ENCODE data around the gene BUD31. TPM values are rescaled to one million over a fixed set of nuclear protein-coding genes. Genes with fewer than 3 reads are reported as not detected.

BUD31 gene
- total RNA-seq, 4 donors from 2014 or later, result 50.3 to 71.4 (median 60.3) TPM

DNA sequence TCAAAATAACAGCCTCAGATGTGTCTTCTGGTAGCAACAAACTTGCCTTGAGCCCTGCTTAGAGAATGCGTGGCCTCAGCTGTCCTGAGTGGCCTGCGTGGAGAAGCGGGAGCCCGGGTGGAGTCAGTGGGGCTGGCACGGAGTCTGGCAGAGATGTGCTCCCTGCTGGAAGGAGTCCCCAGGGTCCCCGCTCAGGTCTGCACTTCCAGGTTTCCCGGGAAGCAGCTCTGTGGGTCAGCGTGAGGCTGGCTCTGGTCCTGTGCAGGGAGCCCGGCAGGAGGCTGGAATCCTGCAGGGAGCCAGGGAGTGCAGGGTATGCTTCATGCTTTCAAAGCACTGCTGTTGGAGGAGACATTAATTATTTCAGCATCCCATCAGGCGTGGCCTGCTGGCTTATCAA lies 40.1 kb downstream of the BUD31 start:
- WGBS, result 93% methylated on average over 3 of the region's 10 CpGs
- TF ChIP-seq CTCF (IDR thresholded peaks at IDR 0.05), result no peak
- no peak for TF ChIP-seq POLR2AphosphoS5 (IDR thresholded peaks at IDR 0.05)
- TF ChIP-seq EP300 (IDR thresholded peaks at IDR 0.05), result no peak
- no peak for TF ChIP-seq POLR2A (IDR thresholded peaks at IDR 0.05)
- Histone ChIP-seq H3K4me1 (peaks cover 9% of the 10 kb centered on the region), H3K27ac (no peak overlapping the region), H3K4me3 (no peak overlapping the region), H3K36me3 (peaks cover 96% of the 10 kb centered on the region), H3K27me3 (no peaks in the 10 kb centered on the region), H3K9me3 (no peaks in the 10 kb centered on the region)
- DNase-seq (ENCODE audit: low spot score in 2 of 2), result no peak

- WGBS, result 94% methylated on average over 5 of the region's 5 CpGs
- Histone ChIP-seq H3K36me3 (peaks cover 97% of the 10 kb centered on the region), H3K27me3 (no peaks in the 10 kb centered on the region), H3K4me3 (no peak overlapping the region), H3K4me1 (peaks cover 9% of the 10 kb centered on the region), H3K27ac (no peak overlapping the region), H3K9me3 (no peaks in the 10 kb centered on the region)
- no peak for DNase-seq (ENCODE audit: low spot score in 2 of 2)
- no peak for TF ChIP-seq CTCF (IDR thresholded peaks at IDR 0.05)
- no peak for TF ChIP-seq EP300 (IDR thresholded peaks at IDR 0.05)
- TF ChIP-seq POLR2A (IDR thresholded peaks at IDR 0.05), result no peak
- TF ChIP-seq POLR2AphosphoS5 (IDR thresholded peaks at IDR 0.05), result no peak
Observed at GRCh38 chr7:99449326-99449725, 40.6 kb downstream of the BUD31 start.

DNA sequence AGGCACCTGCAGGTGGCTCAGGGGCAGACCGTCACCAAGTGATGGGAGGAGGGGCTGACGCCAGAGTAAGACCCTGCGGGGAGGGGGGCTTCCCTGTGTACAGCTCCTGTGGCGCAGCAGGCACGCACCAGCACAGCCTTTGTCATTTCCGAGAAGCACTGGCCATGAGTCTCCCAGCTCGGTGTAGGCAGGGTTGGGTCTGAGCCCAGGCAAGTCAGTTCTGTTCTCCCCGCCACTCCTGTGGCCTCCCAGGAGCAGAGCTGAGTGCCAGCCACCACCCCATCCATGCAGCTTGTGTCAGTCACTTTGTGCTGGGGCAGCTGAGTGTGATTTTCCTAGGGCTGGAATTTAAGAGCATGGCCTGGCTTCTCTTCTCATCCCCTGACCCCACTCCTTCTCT lies 43.2 kb downstream of the BUD31 start:
- Histone ChIP-seq H3K27ac (no peak overlapping the region), H3K36me3 (peaks cover 100% of the 10 kb centered on the region), H3K9me3 (no peaks in the 10 kb centered on the region), H3K4me3 (no peak overlapping the region), H3K27me3 (no peaks in the 10 kb centered on the region), H3K4me1 (peaks cover 9% of the 10 kb centered on the region)
- no peak for DNase-seq (ENCODE audit: low spot score in 2 of 2)
- no peak for TF ChIP-seq POLR2AphosphoS5 (IDR thresholded peaks at IDR 0.05)
- TF ChIP-seq POLR2A (IDR thresholded peaks at IDR 0.05), result no peak
- no peak for TF ChIP-seq CTCF (IDR thresholded peaks at IDR 0.05)
- no peak for TF ChIP-seq EP300 (IDR thresholded peaks at IDR 0.05)
- no CpG with 5 or more reads among the region's 8 CpGs for WGBS

GRCh38 chr7:99452541-99452940 lies 43.8 kb downstream of the BUD31 start:
- Histone ChIP-seq H3K27me3 (no peaks in the 10 kb centered on the region), H3K4me3 (no peak overlapping the region), H3K27ac (no peak overlapping the region), H3K4me1 (peaks cover 9% of the 10 kb centered on the region), H3K36me3 (peaks cover 100% of the 10 kb centered on the region), H3K9me3 (no peaks in the 10 kb centered on the region)
- TF ChIP-seq EP300 (IDR thresholded peaks at IDR 0.05) (no peak), POLR2AphosphoS5 (IDR thresholded peaks at IDR 0.05) (no peak), POLR2A (IDR thresholded peaks at IDR 0.05) (no peak), CTCF (IDR thresholded peaks at IDR 0.05) (no peak)
- 80% methylated on average over 8 of the region's 13 CpGs for WGBS
- DNase-seq (ENCODE audit: low spot score in 2 of 2), result no peak

DNA sequence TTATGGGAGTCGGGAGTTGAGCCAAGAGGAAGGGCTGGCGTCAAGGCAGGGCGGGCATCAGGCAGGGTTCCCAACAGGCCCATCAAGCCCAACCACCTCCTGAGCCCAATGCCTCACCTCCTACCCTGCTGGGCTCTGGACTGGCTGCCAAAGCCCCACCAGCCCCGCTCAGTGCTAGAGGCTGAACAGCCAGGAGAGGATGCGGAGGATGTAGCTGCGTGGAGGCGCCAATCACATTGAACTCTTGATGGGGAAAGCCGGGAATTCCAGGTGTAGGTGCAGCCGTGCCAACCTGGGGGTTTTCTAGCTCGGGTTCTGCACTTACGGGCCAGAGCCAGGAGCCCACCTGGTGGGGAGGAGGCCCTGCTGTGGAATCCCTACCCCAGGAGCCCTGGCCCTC lies 44.3 kb downstream of the BUD31 start:
- Histone ChIP-seq H3K27ac (no peak overlapping the region), H3K4me1 (peaks cover 9% of the 10 kb centered on the region), H3K36me3 (peaks cover 100% of the 10 kb centered on the region), H3K9me3 (no peaks in the 10 kb centered on the region), H3K27me3 (no peaks in the 10 kb centered on the region), H3K4me3 (no peak overlapping the region)
- TF ChIP-seq POLR2A (IDR thresholded peaks at IDR 0.05), result no peak
- TF ChIP-seq EP300 (IDR thresholded peaks at IDR 0.05), result no peak
- TF ChIP-seq POLR2AphosphoS5 (IDR thresholded peaks at IDR 0.05), result no peak
- no peak for TF ChIP-seq CTCF (IDR thresholded peaks at IDR 0.05)
- no peak for DNase-seq (ENCODE audit: low spot score in 2 of 2)
- 55% methylated on average over 2 of the region's 11 CpGs for WGBS
